Measurements from ENCODE around the gene ZNF766. TPM values are rescaled to one million over a fixed set of nuclear protein-coding genes. Genes with fewer than 3 reads are reported as not detected.

Gene ZNF766
- total and polyA plus RNA-seq, 9 of the 15 experiments (the other 6 are each of a cell fraction or from before 2014, with no cell fraction given): 6.7 to 23.0 (median 11.2) TPM

DNA sequence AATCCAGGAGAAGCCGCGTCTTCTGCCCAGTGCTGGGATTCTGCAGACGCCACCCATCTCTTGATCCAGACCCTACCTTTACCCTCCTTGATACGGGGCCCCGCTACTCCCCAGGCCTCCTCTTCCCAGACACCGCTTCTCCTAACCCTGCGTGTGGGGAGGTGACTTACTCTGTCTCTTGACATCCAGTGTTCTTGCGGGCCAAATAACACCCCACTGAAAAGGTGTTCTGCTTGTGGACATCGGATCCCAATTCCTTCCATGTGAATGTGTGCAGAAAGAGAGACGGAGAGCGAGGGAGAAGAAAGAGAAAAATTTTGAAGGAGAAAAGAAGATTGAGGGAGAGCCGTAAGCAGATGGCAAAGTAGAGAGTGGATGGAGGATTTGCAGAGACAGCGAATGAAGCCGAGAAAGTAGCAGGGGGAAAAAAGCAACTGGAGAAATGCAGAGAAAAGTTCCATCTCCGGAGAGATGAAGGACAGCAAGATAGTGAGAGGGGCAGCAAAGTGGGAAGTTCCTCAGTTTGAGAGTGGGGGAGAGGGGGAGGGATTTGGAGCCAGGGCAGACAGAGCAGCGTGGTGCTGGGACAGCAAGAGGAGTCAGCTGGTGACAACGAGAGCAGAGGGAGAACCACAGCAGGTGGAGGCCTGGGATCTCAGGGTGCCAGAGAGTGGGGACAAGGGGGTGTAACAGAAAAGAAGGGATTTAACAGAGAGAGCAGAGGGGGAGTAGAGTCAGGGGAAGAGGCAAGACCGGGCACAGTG lies 28.4 kb downstream of the ZNF766 start (continued):
- TF ChIP-seq, protein P1, sequence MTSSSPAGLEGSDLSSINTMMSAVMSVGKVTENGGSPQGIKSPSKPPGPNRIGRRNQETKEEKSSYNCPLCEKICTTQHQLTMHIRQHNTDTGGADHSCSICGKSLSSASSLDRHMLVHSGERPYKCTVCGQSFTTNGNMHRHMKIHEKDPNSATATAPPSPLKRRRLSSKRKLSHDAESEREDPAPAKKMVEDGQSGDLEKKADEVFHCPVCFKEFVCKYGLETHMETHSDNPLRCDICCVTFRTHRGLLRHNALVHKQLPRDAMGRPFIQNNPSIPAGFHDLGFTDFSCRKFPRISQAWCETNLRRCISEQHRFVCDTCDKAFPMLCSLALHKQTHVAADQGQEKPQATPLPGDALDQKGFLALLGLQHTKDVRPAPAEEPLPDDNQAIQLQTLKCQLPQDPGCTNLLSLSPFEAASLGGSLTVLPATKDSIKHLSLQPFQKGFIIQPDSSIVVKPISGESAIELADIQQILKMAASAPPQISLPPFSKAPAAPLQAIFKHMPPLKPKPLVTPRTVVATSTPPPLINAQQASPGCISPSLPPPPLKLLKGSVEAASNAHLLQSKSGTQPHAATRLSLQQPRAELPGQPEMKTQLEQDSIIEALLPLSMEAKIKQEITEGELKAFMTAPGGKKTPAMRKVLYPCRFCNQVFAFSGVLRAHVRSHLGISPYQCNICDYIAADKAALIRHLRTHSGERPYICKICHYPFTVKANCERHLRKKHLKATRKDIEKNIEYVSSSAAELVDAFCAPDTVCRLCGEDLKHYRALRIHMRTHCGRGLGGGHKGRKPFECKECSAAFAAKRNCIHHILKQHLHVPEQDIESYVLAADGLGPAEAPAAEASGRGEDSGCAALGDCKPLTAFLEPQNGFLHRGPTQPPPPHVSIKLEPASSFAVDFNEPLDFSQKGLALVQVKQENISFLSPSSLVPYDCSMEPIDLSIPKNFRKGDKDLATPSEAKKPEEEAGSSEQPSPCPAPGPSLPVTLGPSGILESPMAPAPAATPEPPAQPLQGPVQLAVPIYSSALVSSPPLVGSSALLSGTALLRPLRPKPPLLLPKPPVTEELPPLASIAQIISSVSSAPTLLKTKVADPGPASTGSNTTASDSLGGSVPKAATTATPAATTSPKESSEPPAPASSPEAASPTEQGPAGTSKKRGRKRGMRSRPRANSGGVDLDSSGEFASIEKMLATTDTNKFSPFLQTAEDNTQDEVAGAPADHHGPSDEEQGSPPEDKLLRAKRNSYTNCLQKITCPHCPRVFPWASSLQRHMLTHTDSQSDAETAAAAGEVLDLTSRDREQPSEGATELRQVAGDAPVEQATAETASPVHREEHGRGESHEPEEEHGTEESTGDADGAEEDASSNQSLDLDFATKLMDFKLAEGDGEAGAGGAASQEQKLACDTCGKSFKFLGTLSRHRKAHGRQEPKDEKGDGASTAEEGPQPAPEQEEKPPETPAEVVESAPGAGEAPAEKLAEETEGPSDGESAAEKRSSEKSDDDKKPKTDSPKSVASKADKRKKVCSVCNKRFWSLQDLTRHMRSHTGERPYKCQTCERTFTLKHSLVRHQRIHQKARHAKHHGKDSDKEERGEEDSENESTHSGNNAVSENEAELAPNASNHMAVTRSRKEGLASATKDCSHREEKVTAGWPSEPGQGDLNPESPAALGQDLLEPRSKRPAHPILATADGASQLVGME (CRISPR knock-in tag; IDR thresholded peaks at IDR 0.05): no peak
- TF ChIP-seq, protein P2, sequence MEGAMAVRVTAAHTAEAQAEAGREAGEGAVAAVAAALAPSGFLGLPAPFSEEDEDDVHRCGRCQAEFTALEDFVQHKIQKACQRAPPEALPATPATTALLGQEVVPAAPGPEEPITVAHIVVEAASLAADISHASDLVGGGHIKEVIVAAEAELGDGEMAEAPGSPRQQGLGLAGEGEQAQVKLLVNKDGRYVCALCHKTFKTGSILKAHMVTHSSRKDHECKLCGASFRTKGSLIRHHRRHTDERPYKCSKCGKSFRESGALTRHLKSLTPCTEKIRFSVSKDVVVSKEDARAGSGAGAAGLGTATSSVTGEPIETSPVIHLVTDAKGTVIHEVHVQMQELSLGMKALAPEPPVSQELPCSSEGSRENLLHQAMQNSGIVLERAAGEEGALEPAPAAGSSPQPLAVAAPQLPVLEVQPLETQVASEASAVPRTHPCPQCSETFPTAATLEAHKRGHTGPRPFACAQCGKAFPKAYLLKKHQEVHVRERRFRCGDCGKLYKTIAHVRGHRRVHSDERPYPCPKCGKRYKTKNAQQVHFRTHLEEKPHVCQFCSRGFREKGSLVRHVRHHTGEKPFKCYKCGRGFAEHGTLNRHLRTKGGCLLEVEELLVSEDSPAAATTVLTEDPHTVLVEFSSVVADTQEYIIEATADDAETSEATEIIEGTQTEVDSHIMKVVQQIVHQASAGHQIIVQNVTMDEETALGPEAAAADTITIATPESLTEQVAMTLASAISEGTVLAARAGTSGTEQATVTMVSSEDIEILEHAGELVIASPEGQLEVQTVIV (CRISPR knock-in tag; IDR thresholded peaks at IDR 0.05; ENCODE audit: borderline replicate concordance): no peak
- TF ChIP-seq, protein P3, sequence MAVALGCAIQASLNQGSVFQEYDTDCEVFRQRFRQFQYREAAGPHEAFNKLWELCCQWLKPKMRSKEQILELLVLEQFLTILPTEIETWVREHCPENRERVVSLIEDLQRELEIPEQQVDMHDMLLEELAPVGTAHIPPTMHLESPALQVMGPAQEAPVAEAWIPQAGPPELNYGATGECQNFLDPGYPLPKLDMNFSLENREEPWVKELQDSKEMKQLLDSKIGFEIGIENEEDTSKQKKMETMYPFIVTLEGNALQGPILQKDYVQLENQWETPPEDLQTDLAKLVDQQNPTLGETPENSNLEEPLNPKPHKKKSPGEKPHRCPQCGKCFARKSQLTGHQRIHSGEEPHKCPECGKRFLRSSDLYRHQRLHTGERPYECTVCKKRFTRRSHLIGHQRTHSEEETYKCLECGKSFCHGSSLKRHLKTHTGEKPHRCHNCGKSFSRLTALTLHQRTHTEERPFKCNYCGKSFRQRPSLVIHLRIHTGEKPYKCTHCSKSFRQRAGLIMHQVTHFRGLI (CRISPR knock-in tag; IDR thresholded peaks at IDR 0.05): no peak
- TF ChIP-seq MNT (conservative IDR thresholded peaks at IDR 0.05): 0 out of 4 replicates have a peak, but pooled peaks of 1 of the 2 experiments have one; percentile 1
- TF ChIP-seq MAZ (CRISPR knock-in tag; conservative IDR thresholded peaks at IDR 0.05 in 1 of 2, IDR thresholded peaks at IDR 0.05 in 1 of 2): no peak
- TF ChIP-seq ZNF696 (CRISPR knock-in tag; conservative IDR thresholded peaks at IDR 0.05): no peak
- no peak for TF ChIP-seq NFIC (IDR thresholded peaks at IDR 0.05)
- TF ChIP-seq ZFP36 (IDR thresholded peaks at IDR 0.05; ENCODE audit: low read depth, low read length, partially characterized antibody): no peak
- TF ChIP-seq XRCC4 (IDR thresholded peaks at IDR 0.05; ENCODE audit: extremely low read depth, insufficient read depth, insufficient read length): no peak
- TF ChIP-seq CREM (IDR thresholded peaks at IDR 0.05; ENCODE audit: low read depth): no peak
- TF ChIP-seq GATAD2A (IDR thresholded peaks at IDR 0.05): no peak
